ENCODE data around the gene TEX2.
"Not testable (repeated sequence)": the region's sequence is repeated elsewhere in the genome, so short reads cannot be mapped to it uniquely, and the experiment has no call there.

The TEX2 gene

GRCh38 chr17:64209983-64210382 lies 53.1 kb downstream of the TEX2 start:
- no peak for DNase-seq (ENCODE audit: low read depth)

- DNase-seq (ENCODE audit: low read depth) = no peak
These were observed 53.6 kb downstream of the TEX2 start for GRCh38 chr17:64209356-64209941.

GRCh38 chr17:64208656-64209055 lies 54.4 kb downstream of the TEX2 start:
- not testable (repeated sequence) for DNase-seq (ENCODE audit: low read depth)

- no peak for DNase-seq (ENCODE audit: low read depth)
These were observed 57.3 kb downstream of the TEX2 start for GRCh38 chr17:64205804-64206203.

- DNase-seq (ENCODE audit: low read depth) = no peak
These were observed 59.4 kb downstream of the TEX2 start for GRCh38 chr17:64203630-64204029.

- DNase-seq (ENCODE audit: low read depth) = no peak
These were observed 60.2 kb downstream of the TEX2 start for GRCh38 chr17:64202683-64203344.

- peak; percentile 25 for DNase-seq (ENCODE audit: low read depth)
These were observed 62.7 kb downstream of the TEX2 start for GRCh38 chr17:64200080-64201032.

- no peak for DNase-seq (ENCODE audit: low read depth)
These were observed 64.5 kb downstream of the TEX2 start for GRCh38 chr17:64198331-64199090.

GRCh38 chr17:64196601-64197000 lies 66.5 kb downstream of the TEX2 start:
- DNase-seq (ENCODE audit: low read depth) = no peak

GRCh38 chr17:64193561-64193960 lies 69.5 kb downstream of the TEX2 start:
- no peak for DNase-seq (ENCODE audit: low read depth)

- DNase-seq (ENCODE audit: low read depth) = no peak
These were observed 70.5 kb downstream of the TEX2 start for GRCh38 chr17:64192589-64192988.

- no peak for DNase-seq (ENCODE audit: low read depth)
These were observed 72.6 kb downstream of the TEX2 start for GRCh38 chr17:64190472-64190871.

- no peak for DNase-seq (ENCODE audit: low read depth)
These were observed 75.0 kb downstream of the TEX2 start for GRCh38 chr17:64188088-64188487.

GRCh38 chr17:64187093-64187895 lies 75.8 kb downstream of the TEX2 start:
- DNase-seq (ENCODE audit: low read depth) = no peak

- DNase-seq (ENCODE audit: low read depth) = no peak
These were observed 76.6 kb downstream of the TEX2 start for GRCh38 chr17:64186171-64187092.

- not testable (repeated sequence) for DNase-seq (ENCODE audit: low read depth)
These were observed 77.5 kb downstream of the TEX2 start for GRCh38 chr17:64185557-64185956.

- no peak for DNase-seq (ENCODE audit: low read depth)
These were observed 78.0 kb downstream of the TEX2 start for GRCh38 chr17:64185101-64185500.

- peak; percentile 14 for DNase-seq (ENCODE audit: low read depth)
These were observed 79.2 kb downstream of the TEX2 start for GRCh38 chr17:64183815-64184214.

GRCh38 chr17:64182325-64183012 lies 80.6 kb downstream of the TEX2 start:
- DNase-seq (ENCODE audit: low read depth) = no peak
